HepG2 (cell line): ENCODE measurements around the gene RLN3. TPM values are rescaled to one million over a fixed set of nuclear protein-coding genes. Genes with fewer than 3 reads are reported as not detected.
A peak's percentile ranks its signal among the peaks of the same experiment; 100 is the strongest.

Source experiments
- ARHGAP35 ChIP-seq: sonication (generic); formaldehyde crosslinking; IDR thresholded peaks from 2 replicates; pipeline ENCODE4 v1.9.0; 2022; ENCODE audit warnings: mild to moderate bottlenecking, inconsistent platforms, moderate library complexity, missing genetic modification reagents, borderline replicate concordance
- CENPT ChIP-seq: sonication (generic); formaldehyde crosslinking; IDR thresholded peaks from 2 replicates; pipeline ENCODE4 v1.8.0; 2022; ENCODE audit warnings: low read depth, mild to moderate bottlenecking, moderate library complexity, missing genetic modification reagents
- HNRNPLL ChIP-seq: fragments of 200-400 bp; formaldehyde crosslinking; IDR thresholded peaks from 2 replicates; pipeline ENCODE4 v1.6.1; 2017; ENCODE audit warnings: mild to moderate bottlenecking, low read depth, low read length; ENCODE audit not compliant: poor library complexity, severe bottlenecking
- MIER3 ChIP-seq: IDR thresholded peaks from 2 replicates; pipeline ENCODE4 v1.6.1; 2016; ENCODE audit warnings: missing compliant biosample characterization, borderline replicate concordance
- NONO ChIP-seq, 2 experiments: fragments of 450-650 bp in 1 of 2; sonication (generic) in 1 of 2; formaldehyde crosslinking in 1 of 2; IDR thresholded peaks in 1 of 2; conservative IDR thresholded peaks in 1 of 2; 2 replicates each; pipeline versions ENCODE4 v1.6.1 to v1.8.0; 2017 to 2022; ENCODE audit warnings: mild to moderate bottlenecking in 1 of 2, missing genetic modification reagents in 1 of 2, moderate library complexity in 1 of 2
- PCBP2 ChIP-seq: fragments of 200-400 bp; formaldehyde crosslinking; optimal IDR thresholded peaks from 2 replicates; pipeline ENCODE3; 2018; ENCODE audit warnings: low read length, low read depth; ENCODE audit not compliant: poor library complexity, severe bottlenecking
- POLR2A ChIP-seq, 2 experiments: IDR thresholded peaks; 2 replicates each; pipeline ENCODE4 v1.6.1; 2011; ENCODE audit warnings: low read depth in 2 of 2, low read length in 2 of 2, mild to moderate bottlenecking in 1 of 2, moderate library complexity in 1 of 2; ENCODE audit not compliant: insufficient read depth in 1 of 2
- TOE1 ChIP-seq: sonication (generic); formaldehyde crosslinking; IDR thresholded peaks from 2 replicates; pipeline ENCODE4 v1.4.0; 2020; ENCODE audit warnings: mild to moderate bottlenecking, missing genetic modification reagents
- TSC22D2 ChIP-seq: sonication (generic); formaldehyde crosslinking; IDR thresholded peaks from 2 replicates; pipeline ENCODE4 v1.5.1; 2020; ENCODE audit warnings: missing genetic modification reagents, mild to moderate bottlenecking, borderline replicate concordance
- ZFP90 ChIP-seq: sonication (generic); formaldehyde crosslinking; IDR thresholded peaks from 2 replicates; pipeline ENCODE4 v1.8.0; 2022; ENCODE audit warnings: missing genetic modification reagents, mild to moderate bottlenecking, inconsistent platforms, borderline replicate concordance
- ZFX ChIP-seq: sonication (generic); formaldehyde crosslinking; IDR thresholded peaks from 2 replicates; pipeline ENCODE4 v1.4.0; 2020; ENCODE audit warnings: mild to moderate bottlenecking, low read depth, missing genetic modification reagents, moderate library complexity
- ZNF605 ChIP-seq: sonication (generic); formaldehyde crosslinking; IDR thresholded peaks from 2 replicates; pipeline ENCODE4 v1.8.0; 2022; ENCODE audit warnings: mild to moderate bottlenecking, missing genetic modification reagents
- ZNF614 ChIP-seq: IDR thresholded peaks from 2 replicates; pipeline ENCODE4 v1.6.1; 2018; ENCODE audit warnings: missing biosample characterization, missing genetic modification reagents, inconsistent platforms, borderline replicate concordance
- ZNF737 ChIP-seq: sonication (generic); formaldehyde crosslinking; IDR thresholded peaks from 2 replicates; pipeline ENCODE4 v1.5.0; 2020; ENCODE audit warnings: missing genetic modification reagents, mild to moderate bottlenecking, borderline replicate concordance
- ZNF891 ChIP-seq: sonication (generic); formaldehyde crosslinking; IDR thresholded peaks from 2 replicates; pipeline ENCODE4 v1.5.0; 2020; ENCODE audit warnings: mild to moderate bottlenecking, missing genetic modification reagents
- ZSCAN31 ChIP-seq: sonication (generic); formaldehyde crosslinking; IDR thresholded peaks from 2 replicates; pipeline ENCODE4 v1.5.0; 2020; ENCODE audit warnings: low read depth, mild to moderate bottlenecking, missing genetic modification reagents
- polyA plus RNA-seq, 8 experiments: library from polyadenylated mRNA; depleted of rRNA in 3 of 8; stranded (reverse) in 7 of 8; unstranded in 1 of 8; fragments of >200 nt; fragmentation: Illumina TruSeq in 4 of 8; extraction: Trizol in 4 of 8; gene quantifications; 2 replicates each; pipeline versions ENCODE4 v1.2.1 to v1.2.3, GENCODE V29; 2011 to 2016; ENCODE audit warnings: low read depth in 4 of 8, missing spikeins in 1 of 8, mixed read lengths in 1 of 8; ENCODE audit not compliant: insufficient read depth in 1 of 8
- total RNA-seq, 5 experiments: library from RNA; depleted of rRNA; stranded (reverse); fragments of >200 nt; fragmentation: Illumina TruSeq; extraction: Trizol; gene quantifications; 2 replicates each; pipeline ENCODE4 v1.2.3, GENCODE V29; 2016; ENCODE audit warnings: low read depth in 1 of 5
- TF ChIP-seq, protein P1 (sequence below): sonication (generic); formaldehyde crosslinking; IDR thresholded peaks from 2 replicates; pipeline ENCODE4 v1.8.1; 2023; ENCODE audit warnings: mild to moderate bottlenecking, inconsistent platforms, moderate library complexity, missing genetic modification reagents, borderline replicate concordance
- TF ChIP-seq, protein P2 (sequence below): sonication (generic); formaldehyde crosslinking; IDR thresholded peaks from 2 replicates; pipeline ENCODE4 v1.4.0; 2020; ENCODE audit warnings: missing genetic modification reagents
- TF ChIP-seq, protein P3 (sequence below): sonication (generic); formaldehyde crosslinking; IDR thresholded peaks from 2 replicates; pipeline ENCODE4 v1.4.0; 2020; ENCODE audit warnings: missing genetic modification reagents

The RLN3 gene
- total and polyA plus RNA-seq, 2 of the 13 experiments (the other 11 are each of a cell fraction or from before 2014, with no cell fraction given), result not detected

DNA sequence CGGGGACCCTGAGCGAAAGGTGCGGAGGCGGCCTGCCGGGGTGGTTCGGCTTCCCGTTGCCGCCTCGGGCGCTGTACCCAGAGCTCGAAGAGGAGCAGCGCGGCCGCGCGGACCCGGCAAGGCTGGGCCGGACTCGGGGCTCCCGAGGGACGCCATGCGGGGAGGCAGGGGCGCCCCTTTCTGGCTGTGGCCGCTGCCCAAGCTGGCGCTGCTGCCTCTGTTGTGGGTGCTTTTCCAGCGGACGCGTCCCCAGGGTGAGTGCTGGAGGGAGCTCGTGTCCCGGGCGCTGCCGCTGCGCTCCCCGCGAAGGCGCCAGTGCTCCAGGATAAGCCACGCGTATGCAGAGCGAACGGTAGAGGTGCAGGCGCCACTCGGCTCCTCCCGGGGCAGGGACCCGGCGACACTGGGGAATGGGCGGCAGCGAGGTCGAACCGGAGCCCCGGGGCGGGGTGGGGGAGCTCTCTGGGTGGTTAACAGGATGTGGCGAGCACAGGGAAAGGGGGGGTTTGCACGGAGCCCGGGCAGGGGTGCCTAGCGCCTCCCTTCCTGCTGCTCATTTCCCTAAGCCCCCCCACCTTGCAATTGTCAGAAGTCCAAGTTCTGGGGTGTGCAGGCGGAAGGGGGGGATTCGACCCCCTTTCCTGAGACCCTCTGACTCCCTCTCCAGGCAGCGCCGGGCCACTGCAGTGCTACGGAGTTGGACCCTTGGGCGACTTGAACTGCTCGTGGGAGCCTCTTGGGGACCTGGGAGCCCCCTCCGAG is 4.0 kb downstream of the RLN3 start, which contains the start of gene IL27RA (continued):
- TF ChIP-seq TSC22D2 (CRISPR knock-in tag) (no peak), CENPT (peak; percentile 85; the same call in 1 of the 2 replicates), POLR2A (IDR thresholded peaks at IDR 0.05; ENCODE audit: insufficient read depth in 1 of 2, low read depth in 2 of 2, low read length in 2 of 2) (peak; percentile 30 to 34; a peak in 1 of 4 replicates), ZFX (CRISPR knock-in tag) (peak; percentile 57), PCBP2 (no peak), ZNF737 (no peak), TOE1 (no peak), ZNF605 (peak; percentile 87), ARHGAP35 (0 out of 2 replicates have a peak, but pooled peaks have one; percentile 71), NONO (IDR thresholded peaks at IDR 0.05) (no peak), NONO (CRISPR knock-in tag; conservative IDR thresholded peaks at IDR 0.05) (0 out of 2 replicates have a peak, but pooled peaks have one; percentile 29), MIER3 (CRISPR knock-in tag) (no peak), ZFP90 (CRISPR knock-in tag) (no peak; the same call in 1 of the 2 replicates), ZNF891 (CRISPR knock-in tag) (0 out of 2 replicates have a peak, but pooled peaks have one; percentile 58), ZSCAN31 (CRISPR knock-in tag) (peak; percentile 85), HNRNPLL (peak; percentile 60), ZNF614 (CRISPR knock-in tag) (peak; percentile 5; the same call in 1 of the 2 replicates)
- TF ChIP-seq, protein P1, sequence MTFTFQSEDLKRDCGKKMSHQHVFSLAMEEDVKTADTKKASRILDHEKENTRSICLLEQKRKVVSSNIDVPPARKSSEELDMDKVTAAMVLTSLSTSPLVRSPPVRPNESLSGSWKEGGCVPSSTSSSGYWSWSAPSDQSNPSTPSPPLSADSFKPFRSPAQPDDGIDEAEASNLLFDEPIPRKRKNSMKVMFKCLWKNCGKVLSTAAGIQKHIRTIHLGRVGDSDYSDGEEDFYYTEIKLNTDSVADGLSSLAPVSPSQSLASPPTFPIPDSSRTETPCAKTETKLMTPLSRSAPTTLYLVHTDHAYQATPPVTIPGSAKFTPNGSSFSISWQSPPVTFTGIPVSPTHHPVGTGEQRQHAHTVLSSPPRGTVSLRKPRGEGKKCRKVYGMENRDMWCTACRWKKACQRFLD, result peak; percentile 73; the same call in 1 of the 2 replicates
- TF ChIP-seq, protein P2, sequence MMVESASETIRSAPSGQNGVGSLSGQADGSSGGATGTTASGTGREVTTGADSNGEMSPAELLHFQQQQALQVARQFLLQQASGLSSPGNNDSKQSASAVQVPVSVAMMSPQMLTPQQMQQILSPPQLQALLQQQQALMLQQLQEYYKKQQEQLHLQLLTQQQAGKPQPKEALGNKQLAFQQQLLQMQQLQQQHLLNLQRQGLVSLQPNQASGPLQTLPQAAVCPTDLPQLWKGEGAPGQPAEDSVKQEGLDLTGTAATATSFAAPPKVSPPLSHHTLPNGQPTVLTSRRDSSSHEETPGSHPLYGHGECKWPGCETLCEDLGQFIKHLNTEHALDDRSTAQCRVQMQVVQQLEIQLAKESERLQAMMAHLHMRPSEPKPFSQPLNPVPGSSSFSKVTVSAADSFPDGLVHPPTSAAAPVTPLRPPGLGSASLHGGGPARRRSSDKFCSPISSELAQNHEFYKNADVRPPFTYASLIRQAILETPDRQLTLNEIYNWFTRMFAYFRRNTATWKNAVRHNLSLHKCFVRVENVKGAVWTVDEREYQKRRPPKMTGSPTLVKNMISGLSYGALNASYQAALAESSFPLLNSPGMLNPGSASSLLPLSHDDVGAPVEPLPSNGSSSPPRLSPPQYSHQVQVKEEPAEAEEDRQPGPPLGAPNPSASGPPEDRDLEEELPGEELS (CRISPR knock-in tag), result no peak
- TF ChIP-seq, protein P3, sequence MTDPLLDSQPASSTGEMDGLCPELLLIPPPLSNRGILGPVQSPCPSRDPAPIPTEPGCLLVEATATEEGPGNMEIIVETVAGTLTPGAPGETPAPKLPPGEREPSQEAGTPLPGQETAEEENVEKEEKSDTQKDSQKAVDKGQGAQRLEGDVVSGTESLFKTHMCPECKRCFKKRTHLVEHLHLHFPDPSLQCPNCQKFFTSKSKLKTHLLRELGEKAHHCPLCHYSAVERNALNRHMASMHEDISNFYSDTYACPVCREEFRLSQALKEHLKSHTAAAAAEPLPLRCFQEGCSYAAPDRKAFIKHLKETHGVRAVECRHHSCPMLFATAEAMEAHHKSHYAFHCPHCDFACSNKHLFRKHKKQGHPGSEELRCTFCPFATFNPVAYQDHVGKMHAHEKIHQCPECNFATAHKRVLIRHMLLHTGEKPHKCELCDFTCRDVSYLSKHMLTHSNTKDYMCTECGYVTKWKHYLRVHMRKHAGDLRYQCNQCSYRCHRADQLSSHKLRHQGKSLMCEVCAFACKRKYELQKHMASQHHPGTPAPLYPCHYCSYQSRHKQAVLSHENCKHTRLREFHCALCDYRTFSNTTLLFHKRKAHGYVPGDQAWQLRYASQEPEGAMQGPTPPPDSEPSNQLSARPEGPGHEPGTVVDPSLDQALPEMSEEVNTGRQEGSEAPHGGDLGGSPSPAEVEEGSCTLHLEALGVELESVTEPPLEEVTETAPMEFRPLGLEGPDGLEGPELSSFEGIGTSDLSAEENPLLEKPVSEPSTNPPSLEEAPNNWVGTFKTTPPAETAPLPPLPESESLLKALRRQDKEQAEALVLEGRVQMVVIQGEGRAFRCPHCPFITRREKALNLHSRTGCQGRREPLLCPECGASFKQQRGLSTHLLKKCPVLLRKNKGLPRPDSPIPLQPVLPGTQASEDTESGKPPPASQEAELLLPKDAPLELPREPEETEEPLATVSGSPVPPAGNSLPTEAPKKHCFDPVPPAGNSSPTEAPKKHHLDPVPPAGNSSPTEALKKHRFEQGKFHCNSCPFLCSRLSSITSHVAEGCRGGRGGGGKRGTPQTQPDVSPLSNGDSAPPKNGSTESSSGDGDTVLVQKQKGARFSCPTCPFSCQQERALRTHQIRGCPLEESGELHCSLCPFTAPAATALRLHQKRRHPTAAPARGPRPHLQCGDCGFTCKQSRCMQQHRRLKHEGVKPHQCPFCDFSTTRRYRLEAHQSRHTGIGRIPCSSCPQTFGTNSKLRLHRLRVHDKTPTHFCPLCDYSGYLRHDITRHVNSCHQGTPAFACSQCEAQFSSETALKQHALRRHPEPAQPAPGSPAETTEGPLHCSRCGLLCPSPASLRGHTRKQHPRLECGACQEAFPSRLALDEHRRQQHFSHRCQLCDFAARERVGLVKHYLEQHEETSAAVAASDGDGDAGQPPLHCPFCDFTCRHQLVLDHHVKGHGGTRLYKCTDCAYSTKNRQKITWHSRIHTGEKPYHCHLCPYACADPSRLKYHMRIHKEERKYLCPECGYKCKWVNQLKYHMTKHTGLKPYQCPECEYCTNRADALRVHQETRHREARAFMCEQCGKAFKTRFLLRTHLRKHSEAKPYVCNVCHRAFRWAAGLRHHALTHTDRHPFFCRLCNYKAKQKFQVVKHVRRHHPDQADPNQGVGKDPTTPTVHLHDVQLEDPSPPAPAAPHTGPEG, result peak; percentile 38; the same call in 1 of the 2 replicates
